Stimulated activated CD8-positive, alpha-beta memory T cell treated with anti-CD3 and anti-CD28 coated beads, Interleukin-7, amount 100 ng/mL, for 1 hour (primary cell): Measurements from ENCODE around the gene ARFRP1.
"Not testable (repeated sequence)": the region's sequence is repeated elsewhere in the genome, so short reads cannot be mapped to it uniquely, and the experiment has no call there.

Experiments
- DNase-seq, 2 donors: peaks; one replicate each; pipeline ENCODE4 v3.0.0-alpha.2; 2020; ENCODE audit warnings: low read depth in 2 of 2

ARFRP1 gene

GRCh38 chr20:63732118-63733095, 24.6 kb upstream of the ARFRP1 start:
- DNase-seq, result no peak

- DNase-seq, result no peak
Observed at GRCh38 chr20:63731410-63731809, 23.6 kb upstream of the ARFRP1 start.

- not testable (repeated sequence) for DNase-seq
Observed at GRCh38 chr20:63730189-63730733, 22.5 kb upstream of the ARFRP1 start.

- not testable (repeated sequence) for DNase-seq
Observed at GRCh38 chr20:63722967-63723622, 15.3 kb upstream of the ARFRP1 start.

- no peak for DNase-seq
Observed at GRCh38 chr20:63718996-63719395, 11.2 kb upstream of the ARFRP1 start.

- no peak for DNase-seq
Observed at GRCh38 chr20:63714858-63715257, 7.1 kb upstream of the ARFRP1 start.

- DNase-seq, result no peak
Observed at GRCh38 chr20:63712191-63712590, 4.4 kb upstream of the ARFRP1 start.

GRCh38 chr20:63711085-63711645, 3.4 kb upstream of the ARFRP1 start:
- no peak for DNase-seq

- no peak for DNase-seq
Observed at GRCh38 chr20:63709149-63709527, 1.4 kb upstream of the ARFRP1 start.

GRCh38 chr20:63708301-63709148, 749 bp upstream of the ARFRP1 start:
- no peak for DNase-seq

- peak in 1 of 2 donors; percentile 29 for DNase-seq
Observed at GRCh38 chr20:63706852-63707557, 771 bp downstream of the ARFRP1 start.

GRCh38 chr20:63706027-63706695, 1.6 kb downstream of the ARFRP1 start:
- no peak for DNase-seq

GRCh38 chr20:63705232-63706026, 2.3 kb downstream of the ARFRP1 start:
- DNase-seq, result no peak

- no peak for DNase-seq
Observed at GRCh38 chr20:63704749-63705117, 3.0 kb downstream of the ARFRP1 start.

- DNase-seq, result no peak
Observed at GRCh38 chr20:63703976-63704748, 3.6 kb downstream of the ARFRP1 start.

GRCh38 chr20:63703471-63703975, 4.3 kb downstream of the ARFRP1 start:
- DNase-seq, result no peak

GRCh38 chr20:63702751-63703470, 4.9 kb downstream of the ARFRP1 start:
- no peak for DNase-seq
